AML-193 (cell line): ENCODE data around the gene NETO2.
"Not testable (repeated sequence)": the region's sequence is repeated elsewhere in the genome, so short reads cannot be mapped to it uniquely, and the experiment has no call there.

Experiments used
- DNase-seq, 2 experiments: peaks; one replicate each; lab custom pipeline; 2025; lab: John Stamatoyannopoulos, UW

Gene NETO2

DNA sequence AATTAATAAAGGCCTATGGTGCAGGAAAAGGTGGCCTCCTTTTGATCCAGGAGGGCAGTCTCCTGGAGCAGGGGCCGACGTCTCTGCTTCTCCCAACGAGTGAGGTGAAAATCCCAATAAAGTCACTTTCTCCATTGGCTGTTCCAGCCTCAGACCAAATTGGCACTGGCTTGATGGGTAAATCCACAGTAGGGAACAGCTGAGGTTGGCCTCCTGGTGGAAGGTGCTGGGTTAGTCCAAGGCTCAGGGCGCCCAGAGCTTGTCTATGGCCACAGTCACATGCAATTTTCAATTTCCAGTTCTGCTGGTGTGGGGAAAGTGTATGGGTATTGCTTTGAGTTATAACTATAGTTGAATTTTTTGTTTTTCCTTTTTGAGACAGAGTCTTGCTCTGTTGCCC lies 79.0 kb downstream of the NETO2 start:
- DNase-seq: no peak

DNA sequence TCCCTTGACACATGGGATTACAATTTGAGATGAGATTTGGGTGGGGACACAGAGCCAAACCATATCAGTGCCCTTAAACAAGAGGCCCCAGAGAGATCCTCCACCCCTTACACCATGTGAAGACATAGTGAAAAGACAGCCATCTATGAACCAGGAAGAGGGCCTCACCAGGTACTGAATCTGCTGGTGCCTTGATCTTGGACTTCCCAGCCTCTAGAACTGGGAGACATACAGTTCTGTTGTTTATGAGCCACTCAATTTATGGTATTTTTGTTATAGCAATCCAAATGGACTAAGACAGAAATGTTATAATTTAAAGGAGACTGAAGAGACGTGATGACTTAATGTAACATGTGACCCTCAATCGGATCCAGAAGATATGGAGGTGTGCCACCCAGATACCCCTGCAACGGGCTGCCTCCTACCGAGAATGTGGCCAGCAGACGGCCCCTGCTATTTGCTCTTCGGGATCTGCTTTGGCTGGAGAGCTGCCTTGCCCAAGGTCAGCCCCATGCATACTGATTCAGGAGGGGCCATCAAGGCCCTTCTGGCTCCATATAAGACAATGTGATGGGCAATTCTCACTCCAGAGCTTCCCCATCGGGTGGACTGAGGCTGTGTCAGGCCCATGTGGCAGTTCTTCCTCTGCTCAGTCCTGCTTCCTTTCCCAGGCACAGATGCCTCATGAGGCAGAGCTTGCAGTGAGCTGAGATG lies 80.6 kb downstream of the NETO2 start:
- no peak for DNase-seq

DNA sequence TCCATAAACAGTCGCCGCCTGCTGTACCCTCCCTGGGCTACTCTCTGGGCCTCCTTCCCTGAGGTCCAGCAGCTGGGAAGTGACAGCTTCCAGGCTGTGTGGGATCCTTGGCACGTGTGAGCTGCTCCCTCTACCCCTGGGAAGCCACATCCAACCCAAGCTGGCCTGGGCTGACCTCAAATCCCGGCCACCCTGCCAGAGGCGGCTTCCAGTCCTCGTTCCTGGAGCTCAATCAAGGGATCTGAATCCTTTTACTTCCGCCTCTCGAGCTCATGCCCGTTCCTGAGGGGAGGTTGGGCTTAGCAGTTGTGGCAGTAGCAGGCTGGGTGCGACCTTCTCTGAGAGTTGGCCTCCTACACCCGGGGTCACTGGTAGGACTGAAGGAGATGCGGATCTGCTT lies 82.5 kb downstream of the NETO2 start:
- no peak for DNase-seq

DNA sequence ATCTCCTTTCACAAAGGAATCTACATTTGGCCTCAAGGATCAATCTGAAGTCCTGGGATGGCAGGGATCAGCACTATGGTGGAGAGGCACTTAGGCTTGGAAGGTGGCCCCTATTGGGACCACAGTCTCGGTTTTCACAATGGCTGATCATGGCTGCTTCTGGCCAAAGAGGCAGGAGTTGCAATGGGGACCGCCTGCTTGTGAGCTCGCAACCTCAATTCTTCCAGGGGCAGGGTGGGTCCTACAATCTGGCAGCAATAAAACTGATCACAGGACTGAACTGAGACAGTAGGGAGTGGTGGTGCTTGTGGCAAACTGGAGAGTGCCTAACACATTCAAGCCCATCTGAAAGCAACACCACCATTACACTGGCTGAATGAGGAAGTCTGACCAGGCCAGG lies 83.1 kb downstream of the NETO2 start:
- DNase-seq: no peak

DNA sequence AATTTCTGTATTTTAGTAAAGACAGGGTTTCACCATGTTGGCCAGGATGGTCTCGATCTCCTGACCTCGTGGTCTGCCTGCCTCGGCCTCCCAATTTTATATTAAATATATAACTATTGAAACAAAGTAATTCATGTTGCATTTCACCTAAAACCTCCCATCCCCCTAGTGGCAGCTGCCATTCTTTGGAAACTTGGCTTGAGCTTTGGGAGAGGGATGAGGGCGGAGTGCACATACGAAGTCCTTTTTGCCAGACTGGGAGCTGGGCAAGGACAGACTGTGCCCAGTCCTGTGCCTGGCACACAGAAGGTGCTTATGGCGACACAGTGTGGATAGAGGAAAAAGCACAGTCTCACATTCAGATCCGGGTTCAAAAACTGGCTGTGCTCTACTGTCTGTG lies 83.8 kb downstream of the NETO2 start:
- no peak for DNase-seq

DNA sequence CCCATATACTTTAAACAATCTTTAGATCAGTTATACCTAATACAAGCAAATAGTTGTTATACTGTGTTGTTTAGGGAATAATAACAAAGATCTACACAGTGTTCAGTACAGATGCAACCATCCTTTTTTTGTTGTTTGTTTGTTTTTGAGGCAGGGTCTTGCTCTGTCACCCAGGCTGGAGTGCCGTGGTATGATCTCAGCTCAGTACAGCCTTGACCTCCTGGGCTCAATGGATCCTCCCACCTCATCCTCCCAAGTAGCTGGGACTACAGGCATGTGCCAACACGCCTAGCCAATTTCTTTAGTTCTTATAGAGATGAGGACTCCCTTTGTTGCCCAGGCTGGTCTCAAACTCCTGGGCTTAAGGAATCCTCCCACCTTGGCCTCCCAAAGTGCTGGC lies 84.6 kb downstream of the NETO2 start:
- not testable (repeated sequence) for DNase-seq

DNA sequence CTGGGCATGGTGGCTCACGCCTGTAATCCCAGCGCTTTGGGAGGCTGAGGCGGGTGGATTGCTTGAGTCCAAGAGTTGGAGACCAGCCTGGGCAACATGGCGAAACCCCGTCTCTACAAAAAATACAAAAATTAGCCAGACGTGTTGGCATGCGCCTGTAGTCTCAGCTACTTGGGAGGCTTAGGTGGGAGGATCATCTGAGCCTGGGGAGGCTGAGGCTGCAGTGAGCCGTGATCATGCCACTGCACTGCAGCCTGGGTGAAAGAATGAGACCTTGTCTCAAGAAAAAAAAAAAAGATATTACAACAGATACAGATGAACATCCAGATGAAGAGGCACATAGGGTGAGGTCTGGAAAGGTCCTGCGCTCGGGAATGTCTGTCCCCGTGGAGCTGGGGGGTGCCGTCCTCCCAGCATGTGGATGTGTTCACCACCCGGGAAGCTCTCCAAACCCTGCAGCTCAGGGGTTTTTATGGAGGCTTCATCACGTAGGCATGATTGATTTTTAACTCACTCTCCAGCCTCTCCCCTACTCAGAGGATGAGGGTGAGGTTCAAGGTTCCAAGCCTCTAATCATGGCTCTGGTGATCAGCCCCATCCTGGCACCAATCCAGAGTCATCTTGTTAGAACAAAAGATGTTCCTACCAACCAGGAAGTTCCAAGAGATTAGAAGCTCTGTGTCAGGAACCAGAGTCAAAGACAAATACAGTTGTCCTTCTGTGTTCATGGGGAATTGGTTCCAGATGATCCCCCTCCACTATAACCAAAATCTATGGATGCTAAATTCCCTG lies 85.3 kb downstream of the NETO2 start:
- DNase-seq: no peak

DNA sequence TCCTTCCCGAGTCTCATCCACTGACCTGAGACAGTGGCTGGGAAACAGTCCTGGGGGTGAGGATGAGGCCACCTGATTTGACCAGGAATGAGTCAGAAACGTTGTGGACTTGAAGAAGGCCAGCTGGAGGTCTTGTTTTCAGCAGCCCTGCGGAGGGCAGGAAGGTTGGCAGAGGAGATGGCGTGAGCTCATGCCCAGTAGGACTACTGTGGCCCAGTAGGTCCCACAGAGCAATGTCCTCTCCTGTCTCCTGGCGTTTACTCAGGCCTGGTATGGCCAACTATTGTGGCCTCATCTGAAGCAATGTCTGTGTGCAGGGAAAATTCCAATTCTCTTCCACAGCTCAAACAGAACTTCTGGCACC lies 86.1 kb downstream of the NETO2 start:
- no peak for DNase-seq

DNA sequence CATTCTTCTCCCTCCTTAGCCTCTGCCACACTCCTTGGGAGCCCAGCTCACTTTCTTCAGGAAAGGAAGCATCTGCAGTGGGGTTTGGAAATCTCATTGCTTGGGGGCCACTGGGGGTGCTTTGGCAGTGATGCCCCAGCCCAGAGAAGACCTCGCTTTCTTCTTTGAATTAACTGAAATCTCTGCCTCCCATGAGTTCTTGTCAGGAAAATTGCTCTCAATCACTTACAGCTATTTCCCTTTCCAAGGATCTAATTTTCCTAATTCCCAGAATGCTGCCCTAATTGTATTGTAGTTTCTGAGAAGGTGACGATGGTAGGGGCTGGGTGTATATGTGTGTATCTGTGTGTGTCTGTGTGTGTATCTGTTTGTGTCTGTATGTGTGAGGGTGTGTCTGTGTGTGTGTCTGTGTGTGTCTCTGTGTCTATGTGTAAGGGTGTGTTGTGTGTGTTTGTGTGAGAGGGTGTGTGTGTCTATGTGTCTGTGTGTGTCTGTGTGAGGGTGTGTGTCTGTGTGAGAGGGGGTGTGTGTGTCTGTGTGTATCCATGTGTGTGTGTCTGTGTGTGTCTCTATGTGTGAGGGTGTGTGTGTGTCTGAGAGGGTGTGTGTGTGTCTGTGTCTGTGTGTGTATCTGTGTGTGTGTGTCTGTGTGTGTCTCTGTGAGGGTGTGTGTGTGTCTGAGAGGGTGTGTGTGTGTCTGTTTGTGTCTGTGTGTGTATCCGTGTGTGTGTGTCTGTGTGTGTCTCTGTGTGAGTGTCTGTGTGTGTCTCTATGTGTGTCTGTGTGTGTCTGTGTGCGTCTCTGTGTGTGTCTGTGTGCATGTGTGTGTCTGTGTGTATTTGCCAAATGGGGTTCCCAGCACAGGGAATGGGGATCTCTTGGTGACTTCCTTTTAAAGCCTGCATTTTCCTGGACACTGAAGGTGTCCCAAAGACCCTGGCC lies 86.8 kb downstream of the NETO2 start:
- DNase-seq: no peak

DNA sequence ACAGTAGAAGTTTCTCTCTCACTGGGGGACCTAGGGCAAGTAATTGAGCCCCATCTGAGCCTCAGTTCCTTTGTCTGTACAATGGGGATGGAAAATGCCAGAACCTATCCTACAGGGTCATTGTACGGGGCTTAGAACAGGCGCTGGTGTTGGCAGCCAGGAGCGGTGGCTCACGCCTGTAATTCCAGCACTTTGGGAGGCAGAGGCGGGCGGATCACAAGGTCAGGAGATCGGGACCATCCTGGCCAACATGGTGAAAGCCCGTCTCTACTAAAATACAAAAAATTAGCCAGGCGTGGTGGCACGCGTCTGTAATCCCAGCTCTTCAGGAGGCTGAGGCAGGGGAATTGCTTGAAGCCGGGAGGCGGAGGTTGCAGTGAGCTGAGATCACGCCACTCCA lies 87.7 kb downstream of the NETO2 start:
- not testable (repeated sequence) for DNase-seq

DNA sequence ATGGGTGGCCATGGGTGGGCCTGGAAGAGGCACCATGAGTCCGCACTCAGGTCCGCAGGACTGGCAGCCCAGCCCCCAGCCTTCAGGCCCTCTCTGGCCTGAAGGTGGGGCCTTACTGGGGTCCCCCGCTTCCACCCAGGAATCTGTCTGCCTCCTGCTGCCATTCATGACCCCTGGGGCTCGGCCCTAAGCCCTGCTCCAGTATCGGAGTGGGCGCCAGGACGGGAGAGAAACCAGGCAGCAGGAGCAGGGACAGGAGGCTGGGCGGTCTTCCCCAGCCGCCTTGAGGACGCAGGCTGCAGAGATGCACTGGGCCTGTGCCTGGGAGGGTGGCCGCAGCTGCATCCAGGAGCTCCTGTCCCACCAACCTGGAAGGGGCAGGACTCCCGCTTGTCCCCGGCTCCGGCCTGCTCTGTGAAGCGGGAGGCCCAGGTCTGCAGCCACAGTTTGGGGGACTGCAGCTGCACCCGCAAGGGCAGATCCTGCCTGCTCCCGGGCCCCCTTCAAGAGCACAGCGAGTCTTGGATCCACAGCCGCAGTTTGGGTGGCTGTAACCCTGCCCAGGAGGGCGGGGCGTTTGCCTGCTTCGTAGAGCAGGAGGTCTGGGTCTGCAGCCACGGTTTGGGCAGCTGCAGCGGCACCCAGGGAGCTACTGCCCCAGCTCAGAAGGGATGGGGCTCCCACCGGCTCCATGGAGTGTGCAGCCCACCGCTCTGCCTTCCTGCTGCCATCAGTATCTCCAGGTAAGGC lies 88.4 kb downstream of the NETO2 start:
- no peak for DNase-seq

DNA sequence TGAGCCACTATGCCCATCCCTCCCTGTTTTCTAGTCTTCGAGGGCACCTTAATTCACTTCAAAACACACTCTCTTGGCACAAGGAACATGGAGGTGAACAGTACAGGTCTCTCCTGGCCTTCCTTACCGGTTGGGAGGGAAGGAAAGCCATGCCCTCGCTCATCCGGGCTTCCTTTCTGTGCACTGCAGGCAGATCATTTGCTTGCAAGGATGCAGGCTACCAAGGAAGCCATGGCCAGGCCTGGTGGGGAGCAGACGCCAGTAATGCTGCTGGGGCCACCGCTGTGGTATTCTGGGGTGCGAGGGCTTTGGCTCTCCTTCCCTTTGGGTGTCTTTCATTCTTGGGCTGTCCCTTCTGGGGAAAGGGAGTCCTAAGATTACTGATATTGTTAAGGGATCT lies 89.4 kb downstream of the NETO2 start:
- no peak for DNase-seq

DNA sequence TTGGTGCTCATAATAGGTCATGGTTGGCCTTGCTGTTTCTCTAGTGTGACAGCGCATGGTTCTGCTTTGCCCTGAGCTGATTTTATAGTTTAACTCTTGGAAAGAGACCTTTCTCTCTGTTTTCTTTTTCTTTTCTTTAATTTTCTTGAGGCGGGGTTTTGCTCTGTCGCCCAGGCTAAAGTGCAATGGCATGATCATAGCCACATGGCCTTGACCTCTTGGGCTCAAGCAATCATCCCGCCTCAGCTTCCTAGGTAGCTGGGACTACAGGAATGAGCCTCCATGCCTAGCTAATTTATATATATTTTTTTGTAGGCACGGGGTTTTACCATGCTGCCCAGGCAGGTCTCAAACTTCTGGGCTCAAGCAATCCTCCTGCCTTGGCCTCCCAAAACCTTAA lies 89.8 kb downstream of the NETO2 start:
- no peak for DNase-seq

DNA sequence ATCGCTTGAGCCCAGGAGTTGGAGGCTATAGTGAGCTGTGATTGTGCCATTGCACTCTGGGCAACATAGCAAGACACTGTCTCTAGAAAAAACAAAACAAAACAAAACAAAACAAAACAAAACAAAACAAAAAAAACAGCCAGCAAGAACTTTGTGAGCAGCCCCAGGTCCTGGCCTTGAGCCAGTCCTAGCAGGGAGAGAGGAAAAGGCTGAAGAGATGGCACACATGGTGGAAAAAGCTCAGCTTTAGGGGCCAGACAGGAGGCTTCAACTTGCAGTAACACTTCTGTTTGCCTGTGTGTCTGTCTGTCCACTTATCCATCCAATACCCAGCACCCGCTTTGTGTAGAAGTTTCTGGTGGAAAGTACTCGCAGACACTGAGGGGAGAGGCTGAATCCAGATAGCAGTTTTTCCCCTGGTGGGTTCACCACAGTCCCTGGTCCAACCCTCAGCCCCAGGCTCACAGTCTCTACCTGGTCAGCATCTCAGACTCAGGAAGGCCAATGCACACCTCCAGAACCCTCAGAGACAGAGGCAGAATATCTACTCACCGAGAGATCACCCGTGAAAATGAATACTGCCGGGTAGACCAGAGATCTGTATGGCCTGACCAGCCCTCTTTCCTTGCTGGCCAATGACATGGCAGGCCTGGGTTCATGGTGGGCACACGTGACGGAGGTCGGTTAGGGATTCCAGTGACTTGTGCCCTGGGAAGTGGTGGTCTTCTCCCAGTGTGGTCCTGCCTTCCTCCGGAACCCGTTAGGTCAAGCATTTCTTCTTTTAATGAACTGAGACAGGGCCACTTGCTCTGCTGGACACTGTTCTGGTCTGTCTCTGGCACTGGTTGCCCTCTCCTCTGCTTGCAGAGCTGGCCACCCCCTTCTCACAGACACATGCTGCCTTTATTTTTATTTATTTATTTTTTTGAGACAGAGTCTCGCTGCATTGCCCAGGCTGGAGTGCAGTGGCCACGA lies 90.8 kb downstream of the NETO2 start:
- DNase-seq: no peak

DNA sequence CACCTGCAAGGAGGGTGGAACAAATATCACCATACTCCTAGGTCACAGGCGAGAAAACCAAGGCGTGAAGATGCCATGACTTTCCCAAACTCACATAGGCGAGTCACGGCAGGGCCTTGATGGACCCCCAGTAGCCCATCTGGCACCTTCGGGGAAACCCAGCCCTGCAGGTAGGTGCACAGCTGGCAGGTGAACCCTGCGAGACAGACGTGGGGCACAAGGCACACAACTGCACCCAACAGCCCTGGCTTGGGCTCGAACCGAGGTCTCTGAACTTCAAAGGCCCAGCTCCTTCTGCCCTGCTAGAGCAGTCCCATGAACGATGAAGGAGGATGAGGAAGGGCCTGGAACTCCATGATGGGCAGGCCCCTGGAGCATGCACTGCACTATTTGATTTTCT lies 92.7 kb downstream of the NETO2 start:
- DNase-seq: no peak

DNA sequence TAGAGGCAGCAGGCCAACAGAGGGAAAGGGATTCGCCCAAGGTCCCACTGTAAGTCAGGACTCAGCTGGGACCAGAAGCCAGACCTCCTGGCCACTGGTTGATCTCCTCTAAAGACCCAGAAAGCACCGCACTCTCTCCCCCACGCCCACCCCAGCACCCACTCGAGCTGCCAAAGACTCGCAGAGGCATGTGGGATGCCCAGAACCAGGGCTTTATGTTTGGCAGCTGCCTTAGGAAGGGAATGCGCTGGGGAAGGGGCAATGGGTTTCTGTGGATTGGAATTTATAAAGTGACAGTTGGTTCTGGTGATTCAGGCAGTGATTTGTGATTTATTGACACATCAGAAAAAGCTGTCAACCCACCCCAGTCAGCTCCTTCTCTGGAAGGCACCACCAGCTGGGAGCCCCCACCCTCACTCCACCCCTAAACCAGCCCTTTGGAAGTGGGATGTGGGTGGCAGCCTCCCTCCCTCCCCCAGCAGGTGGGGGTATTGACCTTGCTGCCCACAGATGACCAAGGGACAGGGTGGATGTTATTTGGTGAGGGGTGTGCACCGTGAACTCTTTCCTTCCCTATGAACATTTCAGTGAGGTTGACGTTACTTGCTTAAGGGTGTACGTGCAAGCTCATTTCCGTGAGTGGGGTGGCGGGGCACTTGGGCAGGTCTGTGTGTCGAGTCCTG lies 93.7 kb downstream of the NETO2 start:
- DNase-seq: no peak

DNA sequence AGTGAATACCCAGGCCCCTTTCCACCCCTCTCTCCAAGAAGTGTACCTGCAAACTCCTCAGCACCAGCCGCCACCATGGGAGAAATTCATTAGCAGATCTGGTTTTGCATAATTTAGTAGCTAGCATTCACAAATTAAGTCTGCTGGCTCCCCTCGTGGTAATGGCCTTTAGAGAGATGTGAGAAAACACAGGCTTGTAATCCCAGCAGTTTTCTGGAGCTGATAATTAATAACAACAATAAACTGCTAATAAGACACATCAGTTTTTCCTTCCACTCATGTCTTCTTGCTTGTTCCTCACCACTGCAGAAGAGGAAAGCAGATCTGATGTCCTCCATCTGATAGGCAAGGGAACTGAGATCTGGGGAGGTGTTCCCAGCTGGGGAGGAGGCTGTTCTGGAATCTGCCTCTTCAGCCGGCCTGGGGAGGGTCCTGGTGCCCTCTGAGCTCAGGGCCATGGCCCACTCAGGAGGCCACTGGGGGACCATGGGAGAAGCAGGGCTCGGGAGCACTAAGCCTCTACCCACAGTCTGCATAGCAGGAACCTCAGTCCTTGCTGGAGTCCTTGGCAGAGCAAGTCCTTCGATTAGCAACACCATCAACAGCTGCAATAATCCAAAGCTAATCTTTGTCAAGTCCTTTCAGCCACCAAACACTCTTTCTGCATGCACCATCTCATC lies 96.1 kb downstream of the NETO2 start:
- DNase-seq: no peak

DNA sequence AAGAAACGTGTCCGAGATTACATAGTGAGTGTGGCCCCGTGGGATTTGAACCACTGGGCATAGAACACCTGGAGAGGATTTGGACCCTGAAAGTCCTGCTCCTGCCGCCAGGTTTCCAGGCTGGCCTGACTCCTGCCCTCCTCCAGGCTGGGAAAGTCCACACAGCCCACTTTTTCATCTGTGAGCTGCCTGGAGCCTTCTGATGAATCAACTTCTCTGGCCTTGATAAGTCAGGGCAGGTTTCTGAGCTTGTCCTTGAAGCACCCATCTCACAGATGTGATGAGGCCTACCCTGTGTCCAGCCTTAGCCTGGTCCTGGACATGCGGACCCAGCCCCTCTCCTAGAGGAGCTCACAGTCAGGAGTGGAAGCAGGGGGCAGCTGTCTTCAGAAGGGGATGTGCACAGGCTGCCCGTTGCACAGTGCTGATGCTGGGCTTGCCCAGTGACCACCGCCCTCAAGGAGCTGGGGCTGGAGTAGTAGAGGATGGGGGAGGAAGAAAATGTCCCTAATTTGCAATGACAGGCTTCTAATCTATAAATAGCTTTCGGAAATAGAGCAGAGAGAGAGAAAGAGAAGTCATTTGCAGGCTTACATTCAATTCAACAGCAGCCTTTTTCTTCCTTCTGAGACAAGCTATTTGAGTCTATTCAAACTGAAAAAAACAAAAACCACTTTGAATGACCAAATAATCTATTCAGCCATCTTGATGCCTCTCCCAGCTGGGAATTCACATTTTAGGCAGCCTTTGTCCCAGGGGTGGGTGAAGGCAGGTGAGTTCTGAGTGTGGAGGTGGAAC lies 96.8 kb downstream of the NETO2 start:
- DNase-seq: no peak

DNA sequence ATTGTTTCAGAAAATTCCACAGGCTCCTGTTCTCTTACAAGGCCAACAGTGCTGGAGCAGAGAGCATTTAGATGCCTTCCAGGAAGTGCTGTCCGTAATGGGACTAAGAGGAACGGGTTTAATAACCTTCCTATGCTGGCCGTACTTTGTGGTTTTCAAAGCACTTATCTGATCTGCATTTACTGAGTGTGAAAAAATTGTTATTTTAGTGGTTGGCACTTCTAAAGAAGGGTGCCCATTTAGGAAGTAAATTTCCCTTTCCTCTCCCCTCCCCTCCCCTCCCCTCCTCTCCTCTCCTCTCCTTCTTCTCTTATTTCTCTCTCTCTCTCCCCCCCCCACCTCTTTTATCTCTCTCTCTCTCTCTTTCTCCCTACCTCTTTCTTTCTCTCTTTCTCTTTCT lies 98.3 kb downstream of the NETO2 start:
- peak in 1 of 2 experiments; percentile 21 for DNase-seq
